ENCODE data around the gene C8G.
A peak's percentile ranks its signal among the peaks of the same experiment; 100 is the strongest.

Gene C8G

DNA sequence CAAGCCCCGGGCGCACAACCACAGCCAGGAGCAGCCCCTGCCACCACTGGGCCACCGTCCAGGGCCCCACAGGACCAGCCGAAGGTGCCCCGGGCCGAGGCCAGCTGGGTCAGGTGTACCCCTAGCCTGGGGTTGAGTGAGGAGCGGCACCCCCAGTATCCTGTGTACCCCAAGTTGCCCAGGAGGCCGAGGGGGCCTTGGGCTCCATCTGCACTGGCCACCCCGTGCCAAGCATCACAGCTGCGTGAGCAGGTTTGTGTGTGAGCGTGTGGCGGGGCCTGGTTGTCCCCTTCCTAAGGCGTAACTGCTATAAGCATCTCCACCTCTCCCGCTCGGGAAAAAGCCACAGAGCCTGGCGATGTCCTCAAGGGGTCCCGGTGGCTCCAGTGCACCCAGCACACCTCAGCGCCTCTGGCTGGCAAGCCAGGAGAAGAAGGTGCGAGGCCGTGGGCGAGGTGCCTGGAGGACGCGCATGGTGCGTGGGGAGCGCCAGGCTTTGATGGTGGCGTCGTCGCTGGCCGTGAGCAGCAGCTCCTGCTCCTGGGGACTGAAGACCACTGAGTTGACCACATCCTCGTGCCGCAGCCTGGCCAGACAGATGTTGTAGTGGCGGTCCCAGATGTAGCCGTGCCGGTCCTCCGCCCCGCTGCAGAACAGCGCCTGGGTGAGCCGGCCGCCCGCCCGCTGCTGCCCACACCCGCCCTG, 4.4 kb upstream of the C8G start:
- no peak for DNase-seq (ENCODE audit: extremely low read depth in 1 of 2, low read depth in 1 of 2)

- no peak for DNase-seq (ENCODE audit: extremely low read depth in 1 of 2, low read depth in 1 of 2)
Measured at GRCh38 chr9:136941231-136942111, 3.6 kb upstream of the C8G start.

- DNase-seq (ENCODE audit: extremely low read depth in 1 of 2, low read depth in 1 of 2): no peak
Measured at GRCh38 chr9:136942112-136942880, 2.7 kb upstream of the C8G start.

DNA sequence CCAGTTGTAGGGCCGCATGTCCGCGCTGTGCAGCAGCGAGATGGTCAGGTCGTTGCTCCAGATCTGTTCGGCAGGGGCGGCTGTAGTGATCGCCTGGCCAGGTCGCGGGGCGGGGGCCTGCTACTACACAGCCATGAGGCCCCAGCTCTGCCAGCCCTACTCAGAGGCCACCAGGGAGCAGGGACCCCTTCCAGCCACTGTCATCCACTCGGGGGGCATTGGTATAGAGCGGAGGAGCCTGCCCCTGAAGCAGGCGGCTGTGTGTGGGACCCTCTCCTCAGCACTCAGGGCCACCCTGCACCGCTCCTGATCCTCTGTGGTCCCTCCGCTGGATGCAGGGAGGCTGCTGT, 2.2 kb upstream of the C8G start:
- DNase-seq (ENCODE audit: extremely low read depth in 1 of 2, low read depth in 1 of 2): no peak

- DNase-seq (ENCODE audit: extremely low read depth in 1 of 2, low read depth in 1 of 2): no peak
Measured at GRCh38 chr9:136943291-136944211, 1.5 kb upstream of the C8G start.

GRCh38 chr9:136944212-136944518, 878 bp upstream of the C8G start:
- no peak for DNase-seq (ENCODE audit: extremely low read depth in 1 of 2, low read depth in 1 of 2)

GRCh38 chr9:136945333-136946227, 537 bp downstream of the C8G start:
- DNase-seq (ENCODE audit: extremely low read depth in 1 of 2, low read depth in 1 of 2): no peak

- no peak for DNase-seq (ENCODE audit: extremely low read depth in 1 of 2, low read depth in 1 of 2)
Measured at GRCh38 chr9:136946228-136947027, 1.4 kb downstream of the C8G start.

GRCh38 chr9:136947028-136947891, 2.2 kb downstream of the C8G start:
- no peak for DNase-seq (ENCODE audit: extremely low read depth in 1 of 2, low read depth in 1 of 2)

DNA sequence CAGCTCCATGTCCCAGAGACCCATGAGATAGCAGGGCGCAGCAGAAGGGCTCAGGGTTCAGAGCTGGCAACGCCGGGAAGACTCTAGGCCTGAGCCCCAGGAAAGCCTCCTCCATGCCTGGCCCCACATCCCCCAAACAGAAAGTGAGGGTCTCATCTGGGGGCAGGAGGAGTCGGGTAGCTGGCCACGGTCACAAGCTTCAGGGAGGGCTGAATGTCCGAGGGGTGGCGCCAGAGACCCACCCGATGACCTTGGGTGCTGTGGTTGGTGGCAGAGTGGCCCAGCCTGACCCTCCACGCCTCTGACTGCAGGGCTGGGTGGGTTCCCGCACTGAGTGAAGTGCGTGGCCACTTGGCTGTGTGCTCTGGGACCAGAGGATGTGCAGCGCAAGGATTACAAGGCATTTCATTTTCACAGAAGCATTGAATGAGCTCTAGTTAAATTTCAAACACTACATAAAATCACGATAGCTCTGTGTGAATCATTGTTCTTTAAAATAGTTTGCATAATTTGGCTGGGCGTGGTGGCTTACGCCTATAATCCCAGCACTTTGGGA, 3.0 kb downstream of the C8G start:
- no peak for DNase-seq (ENCODE audit: extremely low read depth in 1 of 2, low read depth in 1 of 2)

DNA sequence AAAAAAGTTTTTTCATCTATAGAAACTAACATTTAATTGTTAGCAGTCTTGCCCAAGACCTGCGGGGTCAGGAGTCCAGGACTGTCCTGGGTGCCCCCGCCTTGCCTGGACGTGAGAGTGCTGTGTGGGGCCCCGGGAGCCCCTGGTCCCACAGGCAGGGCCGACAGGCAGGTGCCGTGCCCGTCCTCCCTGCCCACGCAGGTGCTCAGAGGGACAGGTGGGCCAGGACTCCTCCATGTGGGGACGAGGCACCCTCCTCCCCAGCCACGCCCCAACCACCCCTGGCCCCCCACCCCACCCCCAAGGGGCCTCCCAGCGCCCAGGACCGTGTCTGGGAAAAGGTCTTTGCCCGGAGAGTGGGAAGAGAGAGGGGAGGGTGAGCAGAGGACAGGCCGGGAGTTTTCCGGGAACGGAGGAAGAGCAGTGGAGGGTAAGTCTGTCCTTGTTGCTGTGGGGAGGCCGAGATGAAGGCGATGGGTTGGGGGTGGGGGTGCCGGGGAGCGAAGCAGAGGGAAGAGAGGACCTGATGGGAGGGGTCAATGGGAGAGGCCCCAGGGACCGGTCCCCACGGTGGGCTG, 4.3 kb downstream of the C8G start:
- DNase-seq (ENCODE audit: extremely low read depth in 1 of 2, low read depth in 1 of 2): no peak

GRCh38 chr9:136949817-136950655, 5.0 kb downstream of the C8G start:
- DNase-seq (ENCODE audit: extremely low read depth in 1 of 2, low read depth in 1 of 2): peak; percentile 95

GRCh38 chr9:136950656-136951276, 5.7 kb downstream of the C8G start:
- no peak for DNase-seq (ENCODE audit: extremely low read depth in 1 of 2, low read depth in 1 of 2)

DNA sequence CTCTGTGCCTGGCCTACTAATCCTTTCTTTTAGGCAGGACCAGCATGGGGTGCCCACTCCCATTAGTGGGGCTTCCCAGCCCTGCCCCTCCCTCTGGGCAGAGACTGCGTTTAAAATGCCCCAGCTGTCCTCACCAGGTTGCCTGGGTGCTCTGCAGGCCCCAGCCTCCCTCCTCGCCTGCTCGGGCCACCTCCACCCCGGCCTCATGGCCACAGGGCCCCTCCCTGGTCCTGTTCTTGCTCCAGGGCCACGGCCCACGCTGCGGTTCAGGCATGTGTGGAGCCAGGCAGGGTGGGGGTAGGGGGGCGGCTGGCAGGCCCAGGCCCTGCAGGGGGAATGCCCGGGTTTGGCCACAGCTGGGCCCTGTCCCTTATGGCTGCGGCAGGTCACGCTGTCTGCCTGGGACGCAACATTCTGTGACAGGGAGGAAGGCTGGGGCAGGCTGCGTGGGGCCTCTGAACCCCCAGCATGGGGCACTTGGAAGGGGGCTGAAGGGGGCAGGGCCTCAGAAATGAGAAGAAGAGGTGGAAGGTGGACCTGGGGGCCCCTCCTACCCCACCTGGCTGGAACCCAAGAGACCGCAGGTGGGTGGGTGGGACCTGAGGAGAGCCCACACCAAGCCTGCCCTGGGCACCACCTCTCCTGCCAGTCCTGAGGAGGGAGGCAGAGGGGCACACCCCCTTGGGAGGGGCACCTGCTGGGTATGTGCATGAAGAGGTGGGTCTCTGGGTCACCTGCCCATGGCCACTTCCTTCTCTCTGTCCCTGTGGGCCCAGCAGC, 6.7 kb downstream of the C8G start, which contains the start of gene LCN12:
LCN12 (plus strand) TSS at position 733 of the 780 bp plus-strand sequence. CDS start 55 bp downstream, outside the sequence.
- DNase-seq (ENCODE audit: extremely low read depth in 1 of 2, low read depth in 1 of 2): no peak

GRCh38 chr9:136952321-136952850, 7.3 kb downstream of the C8G start:
- DNase-seq (ENCODE audit: extremely low read depth in 1 of 2, low read depth in 1 of 2): no peak
